GM18517 (cell line): ENCODE data around the gene GNMT.
"Not testable (repeated sequence)": the region's sequence is repeated elsewhere in the genome, so short reads cannot be mapped to it uniquely, and the experiment has no call there.

Source experiments
- ATAC-seq: cut with Tn5 transposase; IDR thresholded peaks from one replicate; pipeline ENCODE4 v1.9.1; 2021; ENCODE audit warnings: mild to moderate bottlenecking, moderate library complexity; ENCODE audit not compliant: unreplicated experiment

The GNMT gene

DNA sequence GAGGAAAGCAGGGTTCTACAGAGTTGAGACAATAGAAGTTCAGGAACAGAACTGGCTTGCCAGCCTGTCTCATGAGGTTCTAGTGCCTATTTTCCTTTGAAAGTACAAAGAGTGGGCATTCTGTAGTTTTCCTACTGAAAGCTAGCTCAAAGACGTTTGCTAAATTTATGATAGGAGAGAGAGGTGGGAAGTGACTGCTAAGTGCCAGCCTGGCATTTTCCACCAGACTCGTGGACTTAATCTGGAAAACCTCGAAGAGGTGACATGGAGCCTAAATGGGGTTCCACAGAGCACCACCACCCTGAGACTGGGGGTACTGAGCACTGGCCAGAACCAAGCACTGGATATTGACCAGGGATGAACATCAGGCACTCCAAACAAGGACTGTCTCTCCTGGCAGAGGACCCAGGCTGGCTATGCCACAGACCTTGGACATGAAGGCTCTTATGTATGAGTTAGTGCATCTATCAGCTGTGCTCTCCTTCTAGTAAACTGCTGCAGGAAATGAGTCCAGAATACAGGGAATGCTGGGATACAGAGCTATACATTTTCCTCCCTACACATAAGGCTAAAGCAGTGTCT, 11.3 kb downstream of the GNMT start:
- no peak for ATAC-seq

DNA sequence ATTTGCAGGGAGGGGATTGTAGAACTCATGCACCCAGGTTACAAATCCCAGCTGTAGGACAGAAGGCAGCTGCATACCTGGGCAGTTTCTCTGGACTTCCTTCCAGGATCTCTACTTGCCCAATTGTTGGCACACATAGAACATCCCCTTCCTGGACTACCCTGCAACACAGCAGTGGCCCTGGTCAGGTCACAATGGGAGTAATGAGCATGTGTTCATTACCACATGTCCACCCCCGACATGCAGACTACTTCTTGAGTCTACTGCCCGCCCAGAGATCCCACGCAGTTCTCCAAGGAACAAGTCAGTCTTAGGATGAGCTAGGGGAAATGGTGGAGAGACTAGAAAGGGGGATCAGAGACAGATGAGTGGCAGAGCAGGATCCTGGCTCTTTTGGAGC, 13.4 kb downstream of the GNMT start:
- no peak for ATAC-seq

DNA sequence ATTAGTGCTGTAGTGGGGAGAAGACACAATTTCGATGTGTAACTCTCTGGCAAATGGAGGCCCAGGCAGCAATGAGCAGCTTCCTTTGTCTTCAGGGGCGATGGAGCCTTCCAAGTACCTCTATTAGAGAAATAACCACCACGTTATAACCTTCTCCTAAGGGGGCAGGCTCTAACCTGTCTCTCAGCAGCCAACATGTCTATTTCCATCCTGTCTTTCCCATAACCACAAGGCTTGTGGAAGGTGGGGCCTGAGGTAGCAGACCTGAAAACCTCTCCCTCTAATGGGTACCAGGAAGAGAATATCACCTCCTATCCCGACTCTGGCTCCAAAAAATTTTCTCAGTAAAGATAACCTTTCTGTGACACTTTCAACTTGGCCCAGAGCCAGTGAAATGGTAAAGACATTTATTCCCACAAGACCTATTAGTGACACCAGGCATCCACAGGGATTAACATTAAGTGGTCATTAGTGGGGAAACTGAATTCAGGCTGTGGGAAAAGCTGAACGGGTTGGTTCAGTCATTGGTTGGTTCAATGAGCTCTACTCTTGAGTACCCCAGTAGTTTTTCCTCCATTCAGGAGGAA, 14.5 kb downstream of the GNMT start:
- ATAC-seq, result no peak

DNA sequence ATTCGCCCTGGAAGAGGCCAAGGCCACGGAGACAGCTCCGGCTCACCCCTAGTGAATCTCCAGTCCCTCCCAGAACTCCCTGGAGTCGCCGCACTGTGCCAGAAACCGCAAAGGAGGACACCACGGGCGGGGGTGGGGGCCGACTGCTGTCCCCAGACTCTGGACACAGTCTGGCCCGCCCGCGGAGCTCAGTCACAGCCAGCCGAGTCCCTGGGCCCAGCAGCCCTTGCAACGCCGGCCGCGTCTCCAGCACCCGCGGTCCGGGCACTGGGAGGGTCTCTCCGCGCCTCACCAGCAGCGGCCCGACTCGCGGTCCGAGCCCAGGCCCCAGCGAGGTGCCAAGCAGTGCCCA, 17.9 kb downstream of the GNMT start:
- ATAC-seq, result no peak

DNA sequence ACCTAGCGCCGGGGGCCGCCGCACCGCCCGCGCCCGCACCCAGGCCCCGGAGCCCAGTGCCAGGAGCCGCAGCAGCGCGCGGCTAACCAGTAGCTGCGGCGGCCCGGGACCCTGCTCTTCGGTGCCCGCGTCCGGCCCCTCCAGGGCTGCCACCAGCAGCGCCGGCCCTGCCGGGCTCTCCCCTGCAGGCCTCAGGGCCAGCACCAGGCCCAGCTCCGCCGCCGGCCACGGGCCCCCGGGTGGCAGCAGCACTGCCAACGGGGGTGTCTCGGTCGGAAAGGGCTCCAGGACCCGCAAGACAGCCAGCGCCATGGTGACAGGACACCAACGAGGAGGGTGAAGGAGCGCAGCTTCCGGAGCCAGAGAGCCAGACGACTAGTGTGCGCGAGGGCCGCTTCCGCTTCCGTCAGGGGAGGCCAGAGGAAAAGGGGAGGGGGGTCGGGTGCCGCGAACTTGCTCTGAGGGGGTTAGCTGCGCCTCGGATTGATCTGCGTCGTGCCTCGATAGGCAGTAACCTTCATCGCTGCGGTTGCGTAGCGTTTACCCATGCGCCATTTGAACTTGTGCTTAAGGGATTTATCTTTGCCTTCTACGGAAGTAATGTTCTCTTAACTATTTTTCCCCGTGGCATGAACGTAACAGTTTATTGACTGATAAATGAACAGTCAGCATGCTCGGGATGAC, 18.4 kb downstream of the GNMT start, which contains the start of gene PEX6:
TSS of gene PEX6 (minus strand) at position 343 of the 684 bp plus-strand sequence. CDS start at position 312, 31 bp downstream.
- peak; percentile 86 for ATAC-seq

DNA sequence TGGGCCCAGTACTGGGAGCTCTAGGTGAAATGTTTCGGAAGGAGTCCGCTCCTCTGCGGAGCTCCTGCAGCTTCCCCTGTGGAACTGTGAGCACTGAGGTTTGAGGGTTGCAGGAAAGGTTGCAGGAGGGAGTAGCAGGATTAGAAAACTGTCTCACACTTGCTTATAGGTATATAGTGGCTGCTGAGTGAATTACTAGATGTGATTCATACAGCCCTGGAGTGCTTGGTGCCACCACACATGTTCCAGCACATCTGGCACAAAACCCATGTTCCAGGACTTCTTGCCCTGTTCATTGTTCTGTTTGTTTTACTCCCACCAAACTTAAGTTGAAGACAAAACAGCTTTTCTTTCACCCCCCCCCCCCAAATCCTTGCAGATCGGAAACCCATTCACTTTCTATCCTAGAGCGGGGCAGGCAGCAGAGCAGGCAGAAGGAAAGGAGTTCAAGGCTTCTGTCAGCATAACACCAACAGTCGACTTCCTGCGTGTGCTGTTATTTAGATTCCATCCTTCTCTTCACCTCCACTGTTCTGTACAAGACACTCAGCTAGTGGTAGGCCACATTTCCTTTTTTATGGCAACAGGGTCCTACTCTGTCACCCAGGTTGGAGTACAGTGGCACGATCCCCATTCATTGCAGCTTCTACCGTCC, 19.1 kb downstream of the GNMT start:
- no peak for ATAC-seq

DNA sequence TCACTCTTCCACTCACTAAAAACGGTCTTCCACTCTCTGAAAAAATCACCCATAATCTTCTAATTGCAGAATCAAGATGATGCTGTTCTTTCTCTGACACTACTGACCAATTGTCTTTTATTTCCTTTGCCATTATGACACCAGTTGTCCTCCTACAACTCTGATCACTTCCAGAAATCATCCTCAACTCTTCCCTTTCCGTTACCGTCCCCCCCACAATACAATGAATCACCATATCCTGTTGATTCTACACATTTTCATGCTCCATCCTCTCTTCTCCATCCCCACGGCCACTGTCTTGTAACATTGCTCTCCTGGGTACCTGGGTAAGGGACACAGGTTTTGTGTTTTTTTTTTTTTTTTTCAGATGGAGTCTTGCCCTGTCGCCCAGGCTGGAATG, 21.3 kb downstream of the GNMT start:
- no peak for ATAC-seq

DNA sequence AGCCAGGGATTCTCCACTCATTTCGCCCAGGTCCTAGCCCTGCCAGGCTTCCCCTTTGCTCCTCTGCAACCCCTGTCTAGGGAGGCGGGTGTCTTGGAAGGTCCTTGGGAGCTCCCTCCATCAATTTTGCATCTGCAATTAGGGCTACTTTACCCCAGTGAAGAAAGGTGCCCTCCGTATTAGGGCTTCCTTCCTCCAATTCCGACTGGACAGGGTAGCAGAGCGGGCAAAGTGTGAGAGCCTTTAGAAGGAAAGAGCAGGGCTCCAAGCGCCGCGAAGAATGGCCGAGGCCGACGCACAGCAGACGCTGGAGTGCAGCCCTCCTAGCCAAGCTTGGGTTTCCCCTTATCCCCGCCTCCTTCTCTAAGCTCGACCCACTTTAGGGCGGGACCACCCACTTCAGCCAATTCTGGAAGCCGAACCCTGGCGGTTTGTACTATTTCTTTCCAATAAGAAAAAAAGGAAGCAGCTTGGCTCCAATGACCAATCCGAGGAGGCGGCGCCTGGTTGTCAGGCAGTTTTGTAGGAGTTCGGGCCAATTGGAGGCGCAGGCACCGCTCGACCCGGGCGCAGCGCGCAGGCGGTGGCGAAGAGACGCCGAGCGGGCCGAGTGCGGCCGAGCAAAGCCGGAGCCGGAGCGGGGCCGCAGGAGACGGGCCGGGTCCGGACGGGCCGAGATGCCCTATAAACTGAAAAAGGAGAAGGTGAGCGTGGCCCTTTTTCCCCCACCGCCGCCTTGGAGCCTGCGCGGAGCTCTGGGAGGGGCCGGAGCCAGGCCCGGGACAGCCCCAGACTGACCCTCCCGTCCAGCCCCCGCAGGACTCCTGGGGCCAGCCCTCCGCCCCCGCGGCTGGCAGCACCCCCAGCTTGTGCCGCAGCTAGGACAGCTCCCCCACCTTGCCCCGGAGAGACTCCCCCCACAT, 23.7 kb downstream of the GNMT start, which contains the start of gene PPP2R5D:
TSS of gene PPP2R5D (plus strand) at position 570 of the 923 bp plus-strand sequence. CDS start at position 678, 108 bp downstream.
- peak; percentile 91 for ATAC-seq

DNA sequence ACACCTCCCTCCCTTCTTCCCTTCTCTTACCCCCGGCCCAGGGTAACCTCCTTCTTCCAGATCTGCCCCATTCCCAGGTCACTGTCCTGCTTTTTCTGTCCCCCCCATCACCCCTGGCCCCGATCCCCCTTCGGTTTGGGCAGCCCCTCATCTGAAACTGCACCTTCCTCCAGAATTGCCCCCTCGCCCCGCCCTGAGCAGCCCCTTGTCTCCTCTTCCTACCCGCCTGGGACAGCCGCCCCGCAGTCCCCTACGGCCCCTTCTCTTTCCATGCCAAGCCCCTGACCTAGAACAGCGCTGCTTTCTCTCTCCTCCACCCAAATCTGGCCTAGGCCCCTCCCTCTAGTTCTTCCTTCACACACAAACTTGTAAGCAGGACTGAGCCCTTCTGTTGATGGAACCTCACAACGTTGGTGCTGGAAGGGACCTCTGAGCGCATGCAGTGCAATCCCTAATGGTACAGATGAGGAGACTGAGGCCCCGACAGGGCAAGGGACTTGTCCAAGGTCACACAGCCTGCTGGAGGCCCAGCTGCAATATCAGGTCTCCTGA, 24.4 kb downstream of the GNMT start:
- no peak for ATAC-seq

DNA sequence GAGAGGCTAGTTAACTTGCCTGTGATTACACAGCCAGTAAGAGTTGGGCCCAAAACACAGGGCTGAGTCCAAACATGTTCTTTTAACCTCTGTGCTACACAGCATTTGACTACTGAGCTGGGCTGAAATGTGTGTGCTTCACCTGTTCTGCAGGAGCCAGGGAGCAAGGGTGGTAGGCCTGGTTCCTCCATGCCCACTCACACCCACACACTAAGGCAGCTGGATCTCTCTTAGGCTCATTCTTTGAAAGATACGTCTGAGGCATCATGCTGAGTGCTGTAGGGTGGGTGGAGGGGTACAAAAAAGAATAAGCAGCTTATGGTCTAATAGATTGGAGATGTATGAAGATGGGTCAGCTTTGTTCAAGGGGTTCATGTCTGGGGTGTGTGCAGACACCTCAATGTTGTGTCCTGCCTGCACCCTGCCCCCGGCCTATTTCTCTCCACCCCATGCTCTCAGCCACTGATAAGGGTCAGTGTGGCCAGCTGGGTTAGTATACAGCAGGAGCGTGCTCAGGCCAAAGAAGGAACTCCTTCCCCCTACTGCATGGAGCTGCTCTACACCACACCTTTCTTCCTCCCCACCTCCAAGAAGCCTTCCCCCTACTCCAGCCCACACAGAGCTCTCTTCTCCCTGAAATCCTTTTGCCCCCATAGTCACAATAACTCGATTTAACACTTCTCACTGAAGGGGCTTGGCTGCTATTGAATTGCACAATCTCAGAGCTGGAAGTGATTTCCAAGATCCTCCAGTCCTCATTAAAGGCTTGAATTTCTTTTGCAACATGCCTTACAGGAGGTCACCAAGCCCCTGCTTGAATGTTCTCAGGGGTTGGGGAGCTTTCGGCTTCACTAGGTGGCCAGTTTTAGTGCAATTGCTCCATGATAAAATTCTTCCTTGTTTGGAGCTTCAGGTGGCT, 27.2 kb downstream of the GNMT start:
- no peak for ATAC-seq

DNA sequence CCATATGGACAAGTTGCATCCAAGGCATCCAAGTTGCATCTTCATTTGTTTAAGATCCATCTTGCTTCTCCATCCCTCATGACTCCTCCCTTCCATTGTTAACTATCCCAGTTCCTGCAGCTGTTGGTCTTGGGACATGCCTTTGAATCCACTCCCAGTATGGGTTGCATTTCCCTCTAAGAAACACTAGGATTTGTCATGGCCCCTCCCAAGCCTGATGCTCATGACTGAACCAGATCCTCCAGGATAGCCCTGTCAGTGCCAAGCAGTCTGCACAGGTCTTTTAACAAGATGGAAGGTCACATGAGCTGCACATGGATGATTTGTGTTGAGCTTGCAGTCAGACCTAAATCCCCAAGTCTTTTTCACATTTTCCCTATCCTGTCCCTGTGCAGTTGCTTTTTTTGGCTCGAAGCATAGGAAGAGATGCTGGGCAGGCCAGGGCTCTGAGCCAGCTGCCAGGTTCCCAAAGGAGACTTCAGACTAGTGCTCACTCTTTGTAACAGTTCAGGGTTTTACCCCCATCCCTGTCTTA, 28.0 kb downstream of the GNMT start:
- no peak for ATAC-seq

DNA sequence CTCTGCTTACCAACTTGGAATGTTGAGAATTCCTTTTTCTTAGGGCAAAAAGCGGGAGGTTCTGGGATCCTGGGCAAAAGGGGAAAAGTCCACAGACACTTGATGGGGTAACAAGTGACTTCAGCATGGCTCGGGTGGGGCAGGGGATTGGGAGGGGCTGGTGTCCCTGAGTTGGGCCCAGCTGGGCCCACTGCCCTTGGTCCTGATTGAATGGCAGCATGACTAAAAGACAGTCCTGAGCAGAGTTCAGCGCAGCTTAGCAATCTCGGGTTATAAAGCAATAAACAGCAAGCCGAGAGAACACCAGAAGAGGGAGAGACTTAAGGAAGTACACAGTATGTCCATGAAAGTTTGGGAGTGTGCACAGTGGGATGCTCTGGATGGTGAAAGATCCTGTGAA, 29.4 kb downstream of the GNMT start:
- no peak for ATAC-seq

DNA sequence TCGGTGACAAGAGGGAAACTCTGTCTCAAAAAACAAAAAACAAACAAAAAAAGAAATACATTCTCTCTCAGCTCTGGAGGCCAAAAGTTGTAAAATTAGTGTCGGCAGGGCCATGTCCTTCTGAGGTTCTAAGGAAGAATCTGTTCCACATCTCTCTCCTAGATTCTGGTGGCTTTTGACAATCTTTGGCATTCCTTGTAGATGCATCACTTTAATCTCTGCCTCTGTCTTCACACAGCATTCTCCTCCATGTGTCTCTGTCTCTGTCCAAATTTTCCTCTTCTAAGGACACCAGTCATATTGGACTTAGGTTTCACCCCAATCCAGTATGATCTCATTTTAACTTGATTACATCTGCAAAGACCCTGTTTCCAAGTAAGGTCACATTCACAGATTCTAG, 32.9 kb downstream of the GNMT start:
- ATAC-seq, result no peak

DNA sequence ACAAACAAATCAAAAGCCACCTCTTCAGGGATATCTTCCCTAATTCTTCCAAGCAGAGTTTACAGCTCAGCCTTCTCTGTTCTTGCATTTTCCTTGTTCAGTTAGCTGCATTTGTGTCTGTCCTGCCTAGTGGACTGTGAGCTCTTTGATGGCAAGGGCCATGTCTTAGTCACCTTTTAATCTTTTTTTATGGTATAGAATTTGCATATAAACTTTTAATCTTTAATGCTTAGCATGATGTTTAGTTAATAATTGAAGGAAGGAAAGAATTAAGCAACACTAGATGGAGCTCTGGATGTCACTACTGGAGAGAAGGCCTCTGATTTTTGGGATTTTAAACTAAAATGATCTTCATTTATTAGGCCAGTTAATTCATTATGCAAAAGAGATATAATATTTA, 36.0 kb downstream of the GNMT start:
- no peak for ATAC-seq

DNA sequence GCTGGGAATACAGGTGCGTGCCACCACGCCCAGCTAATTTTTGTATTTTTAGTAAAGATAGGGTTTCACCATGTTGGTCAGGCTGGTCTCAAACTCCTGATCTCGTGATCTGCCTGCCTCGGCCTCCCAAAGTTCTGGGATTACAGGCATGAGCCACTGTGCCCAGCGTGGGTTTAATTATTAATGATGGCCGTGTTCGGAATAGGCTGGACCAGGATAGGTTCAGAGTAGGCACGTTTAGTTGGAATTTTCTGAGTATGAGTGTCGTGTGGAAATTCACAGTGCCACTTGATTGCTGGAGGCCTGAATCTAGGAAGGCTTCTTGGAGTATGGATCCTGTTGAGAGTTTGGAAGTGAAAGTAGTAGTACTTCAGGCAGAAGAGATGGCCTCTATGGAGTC, 37.7 kb downstream of the GNMT start:
- not testable (repeated sequence) for ATAC-seq

DNA sequence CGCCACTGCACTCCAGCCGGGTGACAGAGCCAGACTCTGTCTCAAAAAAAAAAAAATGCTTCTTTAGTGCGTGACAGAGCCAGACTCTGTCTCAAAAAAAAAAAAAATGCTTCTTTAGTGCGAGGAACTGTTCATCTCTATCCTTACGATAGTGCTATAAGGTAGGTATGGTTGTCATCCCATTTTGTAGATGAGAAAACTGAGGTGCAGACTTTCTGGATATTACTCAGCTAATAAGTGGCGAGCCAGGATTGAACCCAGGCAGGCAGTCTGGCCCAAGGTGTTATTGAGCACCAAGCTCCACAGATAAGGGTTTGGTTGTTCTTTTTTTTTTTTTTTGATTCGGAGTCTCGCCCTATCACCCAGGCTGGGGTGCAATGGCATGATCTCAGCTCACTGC, 41.3 kb downstream of the GNMT start:
- no peak for ATAC-seq

DNA sequence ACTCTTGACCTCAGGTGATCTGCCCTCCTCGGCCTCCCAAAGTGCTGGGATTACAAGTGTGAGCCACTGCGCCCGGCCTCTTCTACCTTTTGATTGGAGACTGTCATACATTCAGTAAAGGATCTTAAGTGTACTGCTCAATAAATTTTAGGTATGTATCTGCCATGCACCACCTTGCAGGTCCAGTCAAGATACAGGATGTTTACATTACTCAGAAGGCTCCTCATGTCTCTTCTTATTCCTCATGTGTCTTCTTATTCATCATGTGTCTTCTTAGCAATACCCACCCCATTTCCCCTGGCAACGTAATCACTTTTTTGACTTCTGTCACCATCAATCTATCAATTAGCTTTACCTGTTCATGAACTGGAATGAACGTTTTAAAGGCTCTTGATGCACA, 45.3 kb downstream of the GNMT start:
- ATAC-seq, result no peak

DNA sequence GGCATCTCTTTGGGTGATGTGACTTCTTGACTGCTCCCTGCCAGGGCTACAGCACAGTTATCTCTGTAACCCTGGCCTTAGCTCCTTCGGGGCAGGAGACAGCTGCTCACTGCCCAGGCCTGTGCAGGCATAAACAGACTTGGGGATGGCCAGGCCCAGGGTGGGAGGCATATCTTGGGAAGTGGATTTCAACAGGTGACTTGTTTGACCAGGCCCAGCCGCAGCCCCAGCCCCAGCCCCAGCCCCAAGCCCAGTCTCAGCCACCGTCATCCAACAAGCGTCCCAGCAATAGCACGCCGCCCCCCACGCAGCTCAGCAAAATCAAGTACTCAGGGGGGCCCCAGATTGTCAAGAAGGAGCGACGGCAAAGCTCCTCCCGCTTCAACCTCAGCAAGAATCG, 45.7 kb downstream of the GNMT start:
- ATAC-seq, result no peak

DNA sequence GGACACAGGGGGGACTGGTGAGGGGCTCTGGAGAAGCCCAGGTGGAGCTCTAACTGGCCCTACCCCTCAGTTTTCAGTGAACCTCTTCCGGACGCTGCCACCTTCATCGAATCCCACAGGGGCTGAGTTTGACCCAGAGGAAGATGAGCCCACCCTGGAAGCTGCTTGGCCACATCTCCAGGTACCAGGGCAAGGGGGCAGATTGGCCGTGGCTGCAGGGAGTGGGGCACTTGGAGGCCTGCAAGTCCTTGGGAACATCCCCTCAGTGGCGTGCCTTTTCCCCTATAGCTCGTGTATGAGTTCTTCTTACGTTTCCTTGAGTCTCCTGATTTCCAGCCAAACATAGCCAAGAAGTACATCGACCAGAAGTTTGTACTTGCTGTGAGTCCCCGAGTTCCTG, 46.6 kb downstream of the GNMT start:
- ATAC-seq, result no peak
